GM18870 (cell line): ENCODE results near the gene CNNM3.

Source experiments
- ATAC-seq: cut with Tn5 transposase; IDR thresholded peaks from one replicate; pipeline ENCODE4 v1.9.1; 2021; ENCODE audit warnings: moderate library complexity; ENCODE audit not compliant: unreplicated experiment

CNNM3 gene

GRCh38 chr2:96816836-96817702 lies 1.0 kb downstream of the CNNM3 start:
- peak; percentile 10 for ATAC-seq

GRCh38 chr2:96817882-96818281 lies 1.8 kb downstream of the CNNM3 start:
- no peak for ATAC-seq

GRCh38 chr2:96819128-96819875 lies 3.2 kb downstream of the CNNM3 start:
- ATAC-seq = no peak

GRCh38 chr2:96819876-96820511 lies 3.9 kb downstream of the CNNM3 start:
- no peak for ATAC-seq

- ATAC-seq = no peak
Observed at GRCh38 chr2:96821113-96821675, 5.1 kb downstream of the CNNM3 start.

GRCh38 chr2:96822786-96823185 lies 6.7 kb downstream of the CNNM3 start:
- ATAC-seq = no peak

- no peak for ATAC-seq
Observed at GRCh38 chr2:96823198-96823597, 7.1 kb downstream of the CNNM3 start.

GRCh38 chr2:96824079-96824870 lies 8.2 kb downstream of the CNNM3 start:
- no peak for ATAC-seq

- ATAC-seq = no peak
Observed at GRCh38 chr2:96825057-96825456, 9.0 kb downstream of the CNNM3 start.

- no peak for ATAC-seq
Observed at GRCh38 chr2:96826546-96827278, 10.6 kb downstream of the CNNM3 start.

GRCh38 chr2:96828436-96828835 lies 12.4 kb downstream of the CNNM3 start:
- ATAC-seq = no peak

- no peak for ATAC-seq
Observed at GRCh38 chr2:96828874-96829273, 12.8 kb downstream of the CNNM3 start.

- ATAC-seq = no peak
Observed at GRCh38 chr2:96830044-96830562, 14.0 kb downstream of the CNNM3 start.

- no peak for ATAC-seq
Observed at GRCh38 chr2:96831679-96832078, 15.6 kb downstream of the CNNM3 start.

GRCh38 chr2:96832408-96832753 lies 16.3 kb downstream of the CNNM3 start:
- no peak for ATAC-seq

GRCh38 chr2:96832754-96833507 lies 16.9 kb downstream of the CNNM3 start:
- no peak for ATAC-seq

GRCh38 chr2:96835830-96836229 lies 19.8 kb downstream of the CNNM3 start:
- no peak for ATAC-seq

- ATAC-seq = no peak
Observed at GRCh38 chr2:96837575-96837974, 21.5 kb downstream of the CNNM3 start.
